HCT116 (cell line): ENCODE data around the gene STK32C. TPM values are rescaled to one million over a fixed set of nuclear protein-coding genes. Genes with fewer than 3 reads are reported as not detected.
"Not testable (repeated sequence)": the region's sequence is repeated elsewhere in the genome, so short reads cannot be mapped to it uniquely, and the experiment has no call there.

Experiments
- ATAC-seq: fragments of 200-7000 bp; cut with Tn5 transposase; 2 replicates; pipeline ENCODE4 v1.9.1; 2020; ENCODE audit warnings: mild to moderate bottlenecking, moderate library complexity
- BruUV-seq: library from RNA; stranded (reverse); fragments of 400-500 nt; replicated peaks from 2 replicates; lab custom pipeline; 2021; lab: Mats Ljungman, UMichigan
- CTCF ChIA-PET: fragments of 300-600 bp; sonication (Branson Sonifier 250); formaldehyde crosslinking; loops from one replicate; lab custom pipeline; 2021; ENCODE audit warnings: antibody characterized with exemption; lab: Charles Lee
- POLR2A ChIA-PET: fragments of 300-600, 350-600 bp; sonication (Branson Sonifier 250); formaldehyde crosslinking; loops from one replicate; lab custom pipeline; 2021; ENCODE audit warnings: antibody characterized with exemption; lab: Charles Lee
- RAD21 ChIA-PET, 2 experiments: fragments of 300-600 bp; sonication (Branson Sonifier 250); formaldehyde crosslinking; loops; one replicate each; lab custom pipeline; 2023; ENCODE audit warnings: low total read pairs in 2 of 2; ENCODE audit not compliant: uncharacterized antibody in 2 of 2, unreplicated experiment in 2 of 2, low non-redundant PET in 1 of 2; lab: Charles Lee
- DNase-seq: peaks from one replicate; pipeline ENCODE4 v3.0.0-alpha.2; 2010; ENCODE audit warnings: low read depth, low spot score
- H2AFZ ChIP-seq: fragments of 200-600 bp; shearing (Covaris generic), sonication (generic); 2 replicates; pipeline ENCODE4 v1.6.1; 2017; ENCODE audit warnings: low read depth, mixed run types, mixed read lengths, antibody characterized with exemption, low read length; ENCODE audit not compliant: poor library complexity, severe bottlenecking
- H3K27ac ChIP-seq: 2 replicates; pipeline ENCODE4 v1.5.1; 2012; ENCODE audit warnings: low read depth, low read length
- H3K27me3 ChIP-seq: fragments of 200-600 bp; sonication (generic); 2 replicates; pipeline ENCODE4 v1.6.1; 2016; ENCODE audit warnings: mixed run types, low read length, mixed read lengths; ENCODE audit not compliant: insufficient read depth
- H3K36me3 ChIP-seq, 2 experiments: fragments of 200-500 bp in 1 of 2; fragments of 200-600 bp in 1 of 2; sonication (Bioruptor generic) in 1 of 2; sonication (generic) in 1 of 2; 2 replicates each; pipeline versions ENCODE4 v1.5.1 to v1.6.1; 2014 to 2016; ENCODE audit warnings: low read length in 2 of 2, inconsistent platforms in 1 of 2, mixed read lengths in 1 of 2, mixed run types in 1 of 2; ENCODE audit not compliant: insufficient read depth in 2 of 2, control insufficient read depth in 1 of 2
- H3K4me1 ChIP-seq, 2 experiments: fragments of 200-600 bp in 1 of 2; sonication (generic) in 1 of 2; 2 replicates each; pipeline versions ENCODE4 v1.5.1 to v1.6.1; 2012 to 2017; ENCODE audit warnings: low read length in 2 of 2, inconsistent platforms in 1 of 2, mild to moderate bottlenecking in 1 of 2, mixed read lengths in 1 of 2, mixed run types in 1 of 2, moderate library complexity in 1 of 2; ENCODE audit not compliant: insufficient read depth in 2 of 2, control insufficient read depth in 1 of 2
- H3K4me2 ChIP-seq: fragments of 200-600 bp; sonication (generic); 2 replicates; pipeline ENCODE4 v1.6.1; 2017; ENCODE audit warnings: mixed run types, low read length, mixed read lengths
- H3K4me3 ChIP-seq, 2 experiments: fragments of 200-600 bp in 1 of 2; sonication (generic) in 1 of 2; replicated peaks in 1 of 2; 2 replicates each; pipeline ENCODE4 v1.5.1; 2011 to 2016; ENCODE audit warnings: low read length in 2 of 2, control low read depth in 1 of 2, low read depth in 1 of 2, mild to moderate bottlenecking in 1 of 2, mixed read lengths in 1 of 2, mixed run types in 1 of 2
- H3K79me2 ChIP-seq: fragments of 200-600 bp; sonication (generic); 2 replicates; pipeline ENCODE4 v1.6.1; 2017; ENCODE audit warnings: mild to moderate bottlenecking, mixed run types, low read length, moderate library complexity, mixed read lengths; ENCODE audit not compliant: insufficient read depth
- H3K9ac ChIP-seq: fragments of 200-600 bp; sonication (generic); 2 replicates; pipeline ENCODE4 v1.6.1; 2016; ENCODE audit warnings: low read length, mixed read lengths
- H3K9me2 ChIP-seq: fragments of 200-600 bp; sonication (generic), shearing (Covaris generic); 2 replicates; pipeline ENCODE4 v1.6.1; 2017; ENCODE audit warnings: mixed run types, mild to moderate bottlenecking, moderate library complexity; ENCODE audit not compliant: insufficient read depth
- H3K9me3 ChIP-seq, 2 experiments: fragments of 200-500 bp in 1 of 2; fragments of 200-600 bp in 1 of 2; sonication (Bioruptor generic) in 1 of 2; sonication (generic) in 1 of 2; 2 replicates each; pipeline ENCODE4 v1.6.1; 2014 to 2017; ENCODE audit warnings: low read length in 2 of 2, mixed read lengths in 2 of 2, inconsistent platforms in 1 of 2, low read depth in 1 of 2, mild to moderate bottlenecking in 1 of 2, mixed run types in 1 of 2, moderate library complexity in 1 of 2; ENCODE audit not compliant: control insufficient read depth in 1 of 2, insufficient read depth in 1 of 2
- H4K20me1 ChIP-seq: fragments of 200-600 bp; sonication (generic), shearing (Covaris generic); 2 replicates; pipeline ENCODE4 v1.6.1; 2017; ENCODE audit warnings: mixed run types, mild to moderate bottlenecking, moderate library complexity; ENCODE audit not compliant: insufficient read depth
- JUND ChIP-seq: IDR thresholded peaks from 2 replicates; pipeline ENCODE4 v1.6.1; 2012
- TCF7L2 ChIP-seq: IDR thresholded peaks from 2 replicates; pipeline ENCODE4 v1.7.0; 2011; ENCODE audit warnings: borderline replicate concordance, inconsistent platforms; ENCODE audit not compliant: insufficient read depth, insufficient read length; ENCODE audit errors: extremely low read depth
- ZBTB33 ChIP-seq: IDR thresholded peaks from 2 replicates; pipeline ENCODE4 v1.6.1; 2011; ENCODE audit warnings: mild to moderate bottlenecking, low read length, moderate library complexity; ENCODE audit not compliant: insufficient replicate concordance; ENCODE audit errors: extremely low read depth
- intact Hi-C: fragments of 100-400 bp; cut with micrococcal nuclease; formaldehyde crosslinking; loops from 2 replicates; pipeline ENCODE4 v1.10.0; 2022
- total RNA-seq: library from RNA; stranded (reverse); gene quantifications from one replicate; pipeline ENCODE4 v1.2.1, GENCODE V29; 2021; ENCODE audit not compliant: unreplicated experiment

The STK32C gene
- total RNA-seq, 1 experiment from 2014 or later = 29.7 TPM

DNA sequence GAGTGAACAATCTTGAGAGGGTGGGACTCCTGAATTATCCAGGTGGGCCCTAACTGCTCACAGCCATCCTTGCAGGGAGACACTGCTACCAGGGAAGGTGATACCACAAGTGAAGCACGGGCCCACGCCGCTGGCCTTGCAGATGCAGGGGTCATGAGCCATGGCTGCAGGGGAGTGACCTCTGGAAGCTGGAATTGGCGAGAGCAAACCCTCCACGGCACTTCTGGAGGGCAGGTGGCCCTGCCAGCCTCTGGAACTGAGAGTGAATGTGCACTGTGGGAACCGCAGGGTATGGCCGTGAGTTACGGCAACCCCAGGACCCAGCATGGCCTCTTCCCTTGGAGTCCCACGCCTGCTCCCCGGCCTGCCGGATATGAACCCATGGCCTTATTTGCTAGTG is 37.5 kb downstream of the STK32C start (continued):
- TF ChIP-seq ZBTB33 = no peak
- TF ChIP-seq JUND = no peak

GRCh38 chr10:132269266-132270230 is 38.2 kb downstream of the STK32C start:
- Histone ChIP-seq H3K4me3 (no peak overlapping the region), H3K36me3 (no peaks in the 10 kb centered on the region), H3K27ac (no peak overlapping the region), H2AFZ (no peak overlapping the region), H3K9ac (no peak overlapping the region), H3K4me1 (no peaks in the 10 kb centered on the region), H4K20me1 (no peaks in the 10 kb centered on the region), H3K27me3 (no peaks in the 10 kb centered on the region), H3K79me2 (no peaks in the 10 kb centered on the region), H3K9me2 (no peaks in the 10 kb centered on the region)
- RAD21 ChIA-PET = no interaction called here
- no TSS peak for BruUV-seq
- intact Hi-C loops = no loop called here
- DNase-seq = no peak
- POLR2A ChIA-PET = no interaction called here
- no peak for TF ChIP-seq TCF7L2
- TF ChIP-seq, all 23 proteins: peak for 0
- no peaks in the 10 kb centered on the region for H3K9me3 ChIP-seq
- CTCF ChIA-PET = no interaction called here
- no peak for ATAC-seq
- no peak overlapping the region for H3K4me2 ChIP-seq

GRCh38 chr10:132267916-132268315 is 39.8 kb downstream of the STK32C start:
- H3K9me2 ChIP-seq, H3K9me3 ChIP-seq, H3K4me2 ChIP-seq, CTCF ChIA-PET, H3K9ac ChIP-seq, RAD21 ChIA-PET, H3K79me2 ChIP-seq, H3K27ac ChIP-seq, H4K20me1 ChIP-seq, POLR2A ChIA-PET, ATAC-seq, H3K27me3 ChIP-seq, BruUV-seq, H3K36me3 ChIP-seq, DNase-seq, H3K4me1 ChIP-seq, intact Hi-C loops, H2AFZ ChIP-seq, H3K4me3 ChIP-seq: not testable (repeated sequence)
